Measurements from ENCODE around the gene TRPV2. TPM values are rescaled to one million over a fixed set of nuclear protein-coding genes. Genes with fewer than 3 reads are reported as not detected.
A peak's percentile ranks its signal among the peaks of the same experiment; 100 is the strongest.

TRPV2 gene
- total RNA-seq, 4 donors from 2014 or later = 3.2 to 12.5 (median 6.5) TPM

- H3K4me3 ChIP-seq (replicated peaks in 1 of 3) = no peak overlapping the region
- no peak for TF ChIP-seq POLR2A (IDR thresholded peaks at IDR 0.05)
- TF ChIP-seq, protein P1, sequence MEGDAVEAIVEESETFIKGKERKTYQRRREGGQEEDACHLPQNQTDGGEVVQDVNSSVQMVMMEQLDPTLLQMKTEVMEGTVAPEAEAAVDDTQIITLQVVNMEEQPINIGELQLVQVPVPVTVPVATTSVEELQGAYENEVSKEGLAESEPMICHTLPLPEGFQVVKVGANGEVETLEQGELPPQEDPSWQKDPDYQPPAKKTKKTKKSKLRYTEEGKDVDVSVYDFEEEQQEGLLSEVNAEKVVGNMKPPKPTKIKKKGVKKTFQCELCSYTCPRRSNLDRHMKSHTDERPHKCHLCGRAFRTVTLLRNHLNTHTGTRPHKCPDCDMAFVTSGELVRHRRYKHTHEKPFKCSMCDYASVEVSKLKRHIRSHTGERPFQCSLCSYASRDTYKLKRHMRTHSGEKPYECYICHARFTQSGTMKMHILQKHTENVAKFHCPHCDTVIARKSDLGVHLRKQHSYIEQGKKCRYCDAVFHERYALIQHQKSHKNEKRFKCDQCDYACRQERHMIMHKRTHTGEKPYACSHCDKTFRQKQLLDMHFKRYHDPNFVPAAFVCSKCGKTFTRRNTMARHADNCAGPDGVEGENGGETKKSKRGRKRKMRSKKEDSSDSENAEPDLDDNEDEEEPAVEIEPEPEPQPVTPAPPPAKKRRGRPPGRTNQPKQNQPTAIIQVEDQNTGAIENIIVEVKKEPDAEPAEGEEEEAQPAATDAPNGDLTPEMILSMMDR (IDR thresholded peaks at IDR 0.05) = no peak
- 93 to 94% methylated on average over 1 of the region's 1 CpG for WGBS, 2 donors
- H3K9me3 ChIP-seq = no peaks in the 10 kb centered on the region
- H3K36me3 ChIP-seq = peaks cover 17 to 23% of the 10 kb centered on the region in 2 donors
- no peak for DNase-seq
- H3K27me3 ChIP-seq = no peaks in the 10 kb centered on the region
- intact Hi-C loops (cut with DNase I) = no loop called here
- peak overlapping the region in 1 of 3 donors; percentile 37 for H3K27ac ChIP-seq
- peaks cover 48 to 51% of the 10 kb centered on the region in 2 donors for H3K4me1 ChIP-seq
Observed at GRCh38 chr17:16442141-16442540, 26.8 kb downstream of the TRPV2 start.

GRCh38 chr17:16442594-16443510 lies 27.5 kb downstream of the TRPV2 start:
- Histone ChIP-seq H3K4me3 (replicated peaks in 1 of 3) (no peak overlapping the region), H3K36me3 (peaks cover 20 to 23% of the 10 kb centered on the region in 2 donors), H3K27me3 (no peaks in the 10 kb centered on the region), H3K27ac (peak overlapping the region in 1 of 3 donors; percentile 75), H3K4me1 (peaks cover 48 to 51% of the 10 kb centered on the region in 2 donors), H3K9me3 (no peaks in the 10 kb centered on the region)
- WGBS, 2 donors = 79 to 84% methylated on average over 7 of the region's 7 CpGs
- no peak for DNase-seq
- TF ChIP-seq, protein P1 (IDR thresholded peaks at IDR 0.05) = no peak
- no peak for TF ChIP-seq POLR2A (IDR thresholded peaks at IDR 0.05)
- intact Hi-C loops (cut with DNase I) = no loop called here

GRCh38 chr17:16443511-16444257 lies 28.3 kb downstream of the TRPV2 start:
- no peak for TF ChIP-seq POLR2A (IDR thresholded peaks at IDR 0.05)
- TF ChIP-seq, protein P1 (IDR thresholded peaks at IDR 0.05) = no peak
- peaks cover 48 to 51% of the 10 kb centered on the region in 2 donors for H3K4me1 ChIP-seq
- H3K27me3 ChIP-seq = no peaks in the 10 kb centered on the region
- peaks cover 22 to 23% of the 10 kb centered on the region in 2 donors for H3K36me3 ChIP-seq
- intact Hi-C loops (cut with DNase I) = no loop called here
- WGBS, 2 donors = 82 to 87% methylated on average over 11 to 20 of the region's 27 CpGs
- no peak overlapping the region for H3K4me3 ChIP-seq (replicated peaks in 1 of 3)
- DNase-seq = no peak
- no peaks in the 10 kb centered on the region for H3K9me3 ChIP-seq
- H3K27ac ChIP-seq = peak overlapping the region; percentile 8 to 75 (median 35)

DNA sequence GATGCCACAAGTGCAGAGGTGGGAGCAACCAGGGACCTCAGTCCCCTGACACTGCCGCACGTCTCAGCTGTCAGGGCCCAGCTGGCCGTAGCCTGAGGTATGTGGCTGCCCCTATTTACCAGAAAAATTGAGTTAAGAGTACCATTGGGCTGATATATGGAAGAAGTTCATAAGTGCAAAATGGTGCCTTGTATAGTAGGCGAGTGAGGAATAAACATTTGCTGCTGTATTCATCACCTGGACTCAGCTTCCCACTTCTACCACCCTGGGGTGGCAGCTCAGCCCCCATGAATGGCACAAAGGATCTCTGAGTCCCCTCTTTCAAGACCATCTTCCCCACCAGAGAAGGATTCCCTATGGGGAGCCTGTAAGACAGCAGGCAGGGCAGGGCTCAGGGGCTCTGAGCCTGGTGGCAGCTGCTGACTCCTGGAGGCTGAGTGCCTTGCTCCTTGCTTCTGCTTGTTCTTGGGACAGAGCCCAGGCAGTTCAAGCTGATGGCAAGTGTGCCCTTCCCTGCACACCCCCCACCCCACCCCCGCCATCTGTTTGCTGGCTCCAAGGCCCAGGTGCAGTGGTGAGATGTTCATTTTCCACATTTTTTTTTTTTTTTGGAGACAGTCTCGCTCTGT lies 29.0 kb downstream of the TRPV2 start:
- intact Hi-C loops (cut with DNase I) = no loop called here
- peaks cover 22 to 23% of the 10 kb centered on the region in 2 donors for H3K36me3 ChIP-seq
- peaks cover 48 to 51% of the 10 kb centered on the region in 2 donors for H3K4me1 ChIP-seq
- H3K27me3 ChIP-seq = no peaks in the 10 kb centered on the region
- no peak overlapping the region for H3K4me3 ChIP-seq (replicated peaks in 1 of 3)
- DNase-seq = peak; percentile 84 to 86
- no peaks in the 10 kb centered on the region for H3K9me3 ChIP-seq
- H3K27ac ChIP-seq = peak overlapping the region; percentile 35 to 75 (median 50)
- 67 to 71% methylated on average over 6 of the region's 6 CpGs for WGBS, 2 donors
- TF ChIP-seq POLR2A (IDR thresholded peaks at IDR 0.05) = no peak
- TF ChIP-seq, protein P1 (IDR thresholded peaks at IDR 0.05) = no peak
